Vagina (tissue), 2 donors: ENCODE data around the gene RILPL1.

ENCODE experiments used
- CTCF ChIP-seq, 3 experiments: fragments of 450-650 bp in 2 of 3; fragments of 200-600 bp in 1 of 3; sonication (generic) in 1 of 3; IDR thresholded peaks; one replicate each; pipeline ENCODE4 v1.5.1; 2017 to 2019; ENCODE audit warnings: antibody characterized with exemption in 3 of 3, mild to moderate bottlenecking in 2 of 3, moderate library complexity in 2 of 3
- POLR2A ChIP-seq, 2 donors: fragments of 450-650 bp; IDR thresholded peaks; one replicate each; pipeline ENCODE4 v1.6.1; 2017; ENCODE audit warnings: antibody characterized with exemption in 2 of 2, mild to moderate bottlenecking in 2 of 2, moderate library complexity in 2 of 2

- TF ChIP-seq POLR2A (IDR thresholded peaks at IDR 0.05) (no peak), CTCF (IDR thresholded peaks at IDR 0.05) (no peak)
These were observed 31.3 kb downstream of the RILPL1 start for GRCh38 chr12:123502163-123502704.
